HCT116 (cell line): ENCODE data around the gene HELZ2. TPM values are rescaled to one million over a fixed set of nuclear protein-coding genes. Genes with fewer than 3 reads are reported as not detected.

Source experiments
- ATAC-seq: fragments of 200-7000 bp; cut with Tn5 transposase; 2 replicates; pipeline ENCODE4 v1.9.1; 2020; ENCODE audit warnings: mild to moderate bottlenecking, moderate library complexity
- BruUV-seq: library from RNA; stranded (reverse); fragments of 400-500 nt; replicated peaks from 2 replicates; lab custom pipeline; 2021; lab: Mats Ljungman, UMichigan
- CTCF ChIA-PET: fragments of 300-600 bp; sonication (Branson Sonifier 250); formaldehyde crosslinking; loops from one replicate; lab custom pipeline; 2021; ENCODE audit warnings: antibody characterized with exemption; lab: Charles Lee
- POLR2A ChIA-PET: fragments of 300-600, 350-600 bp; sonication (Branson Sonifier 250); formaldehyde crosslinking; loops from one replicate; lab custom pipeline; 2021; ENCODE audit warnings: antibody characterized with exemption; lab: Charles Lee
- RAD21 ChIA-PET, 2 experiments: fragments of 300-600 bp; sonication (Branson Sonifier 250); formaldehyde crosslinking; loops; one replicate each; lab custom pipeline; 2023; ENCODE audit warnings: low total read pairs in 2 of 2; ENCODE audit not compliant: uncharacterized antibody in 2 of 2, unreplicated experiment in 2 of 2, low non-redundant PET in 1 of 2; lab: Charles Lee
- DNase-seq: peaks from one replicate; pipeline ENCODE4 v3.0.0-alpha.2; 2010; ENCODE audit warnings: low read depth, low spot score
- H2AFZ ChIP-seq: fragments of 200-600 bp; shearing (Covaris generic), sonication (generic); 2 replicates; pipeline ENCODE4 v1.6.1; 2017; ENCODE audit warnings: low read depth, mixed run types, mixed read lengths, antibody characterized with exemption, low read length; ENCODE audit not compliant: poor library complexity, severe bottlenecking
- H3K27ac ChIP-seq: 2 replicates; pipeline ENCODE4 v1.5.1; 2012; ENCODE audit warnings: low read depth, low read length
- H3K27me3 ChIP-seq: fragments of 200-600 bp; sonication (generic); 2 replicates; pipeline ENCODE4 v1.6.1; 2016; ENCODE audit warnings: mixed run types, low read length, mixed read lengths; ENCODE audit not compliant: insufficient read depth
- H3K36me3 ChIP-seq, 2 experiments: fragments of 200-500 bp in 1 of 2; fragments of 200-600 bp in 1 of 2; sonication (Bioruptor generic) in 1 of 2; sonication (generic) in 1 of 2; 2 replicates each; pipeline versions ENCODE4 v1.5.1 to v1.6.1; 2014 to 2016; ENCODE audit warnings: low read length in 2 of 2, inconsistent platforms in 1 of 2, mixed read lengths in 1 of 2, mixed run types in 1 of 2; ENCODE audit not compliant: insufficient read depth in 2 of 2, control insufficient read depth in 1 of 2
- H3K4me1 ChIP-seq, 2 experiments: fragments of 200-600 bp in 1 of 2; sonication (generic) in 1 of 2; 2 replicates each; pipeline versions ENCODE4 v1.5.1 to v1.6.1; 2012 to 2017; ENCODE audit warnings: low read length in 2 of 2, inconsistent platforms in 1 of 2, mild to moderate bottlenecking in 1 of 2, mixed read lengths in 1 of 2, mixed run types in 1 of 2, moderate library complexity in 1 of 2; ENCODE audit not compliant: insufficient read depth in 2 of 2, control insufficient read depth in 1 of 2
- H3K4me2 ChIP-seq: fragments of 200-600 bp; sonication (generic); 2 replicates; pipeline ENCODE4 v1.6.1; 2017; ENCODE audit warnings: mixed run types, low read length, mixed read lengths
- H3K4me3 ChIP-seq, 2 experiments: fragments of 200-600 bp in 1 of 2; sonication (generic) in 1 of 2; replicated peaks in 1 of 2; 2 replicates each; pipeline ENCODE4 v1.5.1; 2011 to 2016; ENCODE audit warnings: low read length in 2 of 2, control low read depth in 1 of 2, low read depth in 1 of 2, mild to moderate bottlenecking in 1 of 2, mixed read lengths in 1 of 2, mixed run types in 1 of 2
- H3K79me2 ChIP-seq: fragments of 200-600 bp; sonication (generic); 2 replicates; pipeline ENCODE4 v1.6.1; 2017; ENCODE audit warnings: mild to moderate bottlenecking, mixed run types, low read length, moderate library complexity, mixed read lengths; ENCODE audit not compliant: insufficient read depth
- H3K9ac ChIP-seq: fragments of 200-600 bp; sonication (generic); 2 replicates; pipeline ENCODE4 v1.6.1; 2016; ENCODE audit warnings: low read length, mixed read lengths
- H3K9me2 ChIP-seq: fragments of 200-600 bp; sonication (generic), shearing (Covaris generic); 2 replicates; pipeline ENCODE4 v1.6.1; 2017; ENCODE audit warnings: mixed run types, mild to moderate bottlenecking, moderate library complexity; ENCODE audit not compliant: insufficient read depth
- H3K9me3 ChIP-seq, 2 experiments: fragments of 200-500 bp in 1 of 2; fragments of 200-600 bp in 1 of 2; sonication (Bioruptor generic) in 1 of 2; sonication (generic) in 1 of 2; 2 replicates each; pipeline ENCODE4 v1.6.1; 2014 to 2017; ENCODE audit warnings: low read length in 2 of 2, mixed read lengths in 2 of 2, inconsistent platforms in 1 of 2, low read depth in 1 of 2, mild to moderate bottlenecking in 1 of 2, mixed run types in 1 of 2, moderate library complexity in 1 of 2; ENCODE audit not compliant: control insufficient read depth in 1 of 2, insufficient read depth in 1 of 2
- H4K20me1 ChIP-seq: fragments of 200-600 bp; sonication (generic), shearing (Covaris generic); 2 replicates; pipeline ENCODE4 v1.6.1; 2017; ENCODE audit warnings: mixed run types, mild to moderate bottlenecking, moderate library complexity; ENCODE audit not compliant: insufficient read depth
- EZH2 ChIP-seq: fragments of 200-600 bp; sonication (generic); IDR thresholded peaks from 2 replicates; pipeline ENCODE4 v1.6.1; 2017; ENCODE audit warnings: antibody characterized with exemption, mixed run types
- FOSL1 ChIP-seq: IDR thresholded peaks from 2 replicates; pipeline ENCODE4 v1.6.1; 2012; ENCODE audit warnings: low read depth
- POLR2A ChIP-seq: IDR thresholded peaks from 2 replicates; pipeline ENCODE4 v1.7.0; 2011; ENCODE audit warnings: borderline replicate concordance; ENCODE audit not compliant: insufficient read depth, insufficient read length; ENCODE audit errors: extremely low read depth
- RAD21 ChIP-seq: IDR thresholded peaks from 2 replicates; pipeline ENCODE4 v1.6.1; 2012; ENCODE audit warnings: low read depth, mild to moderate bottlenecking
- SIN3A ChIP-seq: IDR thresholded peaks from 2 replicates; pipeline ENCODE4 v1.6.1; 2012; ENCODE audit warnings: low read depth
- TCF7L2 ChIP-seq: IDR thresholded peaks from 2 replicates; pipeline ENCODE4 v1.7.0; 2011; ENCODE audit warnings: borderline replicate concordance, inconsistent platforms; ENCODE audit not compliant: insufficient read depth, insufficient read length; ENCODE audit errors: extremely low read depth
- YY1 ChIP-seq: IDR thresholded peaks from 2 replicates; pipeline ENCODE4 v1.6.1; 2011; ENCODE audit warnings: low read length, low read depth, moderate library complexity, mild to moderate bottlenecking; ENCODE audit not compliant: insufficient replicate concordance; ENCODE audit errors: extremely low read depth
- ZNF274 ChIP-seq: fragments of 200-500 bp; sonication (Bioruptor generic); IDR thresholded peaks from 2 replicates; pipeline ENCODE4 v1.6.1; 2014; ENCODE audit warnings: mild to moderate bottlenecking, low read depth, low read length, inconsistent platforms
- intact Hi-C: fragments of 100-400 bp; cut with micrococcal nuclease; formaldehyde crosslinking; loops from 2 replicates; pipeline ENCODE4 v1.10.0; 2022
- total RNA-seq: library from RNA; stranded (reverse); gene quantifications from one replicate; pipeline ENCODE4 v1.2.1, GENCODE V29; 2021; ENCODE audit not compliant: unreplicated experiment
- TF ChIP-seq, protein P1 (sequence below): IDR thresholded peaks from 2 replicates; pipeline ENCODE4 v1.6.1; 2012

Gene HELZ2
- total RNA-seq, 1 experiment from 2014 or later = 44.0 TPM

DNA sequence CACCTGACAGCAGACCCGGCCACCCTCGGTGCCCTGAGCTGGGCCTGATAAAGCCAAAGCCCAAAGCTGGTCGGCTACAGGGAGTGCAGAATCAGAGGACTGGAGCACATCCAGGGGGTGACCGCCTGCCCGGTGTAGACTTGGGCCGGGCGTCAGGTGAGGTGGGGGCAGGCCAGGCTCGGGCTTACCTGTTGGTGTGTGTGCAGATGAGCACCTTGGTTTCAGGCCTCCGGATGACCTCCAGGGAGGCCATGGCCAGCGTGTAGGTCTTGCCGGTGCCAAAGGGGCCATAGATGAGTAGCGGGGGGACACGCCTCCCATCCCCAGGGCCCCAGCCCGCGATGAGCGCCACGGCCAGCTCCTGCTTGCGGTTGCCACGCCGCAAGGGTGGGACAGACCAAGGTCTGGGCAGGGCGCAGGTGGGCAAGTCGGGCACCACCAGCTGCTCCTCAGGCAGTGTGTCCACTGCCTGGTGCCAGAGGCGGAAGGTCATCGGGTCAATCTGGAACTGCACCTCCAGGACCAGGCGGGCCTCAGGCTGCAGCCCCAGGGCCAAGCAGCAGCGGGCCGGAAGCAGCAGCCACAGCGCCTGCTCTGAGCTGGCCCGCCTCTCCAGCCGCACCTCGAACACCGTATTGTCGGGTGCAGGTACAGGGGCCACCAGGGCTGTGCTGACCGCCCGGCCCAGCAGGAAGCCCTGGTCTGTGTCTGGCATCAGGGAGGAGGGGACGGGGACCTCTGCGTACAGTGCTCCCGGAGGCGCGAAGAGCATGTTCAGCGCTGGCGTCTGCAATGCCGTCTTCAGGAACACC, 5.7 kb downstream of the HELZ2 start (continued):
- TF ChIP-seq YY1 (no peak), FOSL1 (no peak), TCF7L2 (no peak), EZH2 (no peak)

DNA sequence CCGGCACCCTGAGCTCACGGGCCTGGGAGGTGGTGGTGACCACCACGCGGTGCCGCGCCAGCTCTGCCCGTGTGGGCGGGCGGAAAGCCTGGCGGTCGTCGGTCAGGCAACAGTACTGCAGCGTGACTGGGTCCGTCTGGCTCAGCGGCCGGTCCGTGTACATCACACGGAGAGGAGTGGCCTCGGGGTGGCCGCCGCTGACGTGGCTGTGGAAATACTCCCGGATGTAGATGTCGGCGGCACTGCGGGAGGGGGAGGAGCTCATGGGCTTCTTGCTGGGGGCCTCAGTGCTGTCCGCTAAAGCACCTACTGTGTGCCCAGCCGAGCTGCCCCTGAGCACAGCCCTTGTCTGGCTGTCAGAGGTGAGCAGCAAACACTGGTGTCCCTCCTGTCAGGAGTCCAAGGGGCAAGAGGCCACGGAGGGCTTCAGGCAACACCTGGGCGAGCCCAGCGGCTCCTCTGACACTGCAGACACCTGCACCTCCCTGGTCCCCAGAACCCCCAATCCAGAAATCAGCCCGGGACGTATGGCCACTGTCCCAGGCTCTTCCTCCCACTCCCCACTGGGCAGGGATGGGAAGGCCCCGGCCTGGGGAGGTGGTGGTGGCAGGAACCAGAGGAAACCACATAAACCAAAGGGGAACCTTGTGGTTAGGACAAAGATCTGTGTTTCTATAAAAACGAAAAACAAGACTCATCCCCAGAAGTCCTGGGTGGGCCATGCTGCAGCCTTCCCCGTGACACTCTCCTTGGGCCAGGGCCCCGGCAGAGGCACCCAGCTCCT, 6.5 kb downstream of the HELZ2 start:
- DNase-seq = no peak
- ChIA-PET CTCF (no interaction called here), RAD21 (no interaction called here), POLR2A (interaction anchor here (0.6 kb wide), 1 partner anchor 299 kb away, joined by 3 read pairs; no protein-coding TSS in a partner anchor)
- no peak for ATAC-seq
- Histone ChIP-seq H2AFZ (no peak overlapping the region), H3K9me2 (no peaks in the 10 kb centered on the region), H3K4me2 (no peak overlapping the region), H4K20me1 (no peaks in the 10 kb centered on the region), H3K9ac (no peak overlapping the region), H3K27ac (no peak overlapping the region), H3K36me3 (no peaks in the 10 kb centered on the region), H3K4me3 (no peak overlapping the region), H3K9me3 (no peaks in the 10 kb centered on the region), H3K4me1 (no peaks in the 10 kb centered on the region), H3K79me2 (no peaks in the 10 kb centered on the region), H3K27me3 (no peaks in the 10 kb centered on the region)
- BruUV-seq = no TSS peak
- intact Hi-C loops = no loop called here
- TF ChIP-seq EZH2 = no peak
- TF ChIP-seq ZNF274 = no peak
- no peak for TF ChIP-seq SIN3A
- TF ChIP-seq POLR2A = no peak
- TF ChIP-seq, protein P1, sequence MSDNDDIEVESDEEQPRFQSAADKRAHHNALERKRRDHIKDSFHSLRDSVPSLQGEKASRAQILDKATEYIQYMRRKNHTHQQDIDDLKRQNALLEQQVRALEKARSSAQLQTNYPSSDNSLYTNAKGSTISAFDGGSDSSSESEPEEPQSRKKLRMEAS = no peak
- TF ChIP-seq TCF7L2 = no peak
- TF ChIP-seq RAD21 = no peak
